ENCODE results near the gene CDRT4. TPM values are rescaled to one million over a fixed set of nuclear protein-coding genes. Genes with fewer than 3 reads are reported as not detected.

Gene CDRT4
- total and polyA plus RNA-seq, 2 donors (not counting 3 experiments of a cell fraction or from before 2014, with no cell fraction given): 11.5 to 13.6 TPM

GRCh38 chr17:15482476-15482875 is 15.1 kb upstream of the CDRT4 start:
- dilution Hi-C loops (cut with MboI; ENCODE audit: extremely low pct_ligation_motif_present, low sequenced_read_pairs): no loop called here

GRCh38 chr17:15481481-15481880 is 14.1 kb upstream of the CDRT4 start:
- FAIRE-seq: no peak
- Histone ChIP-seq H2AFZ (ENCODE audit: low read depth, low read length) (no peak overlapping the region), H4K20me1 (replicated peaks; ENCODE audit: control insufficient read depth, extremely low read depth, insufficient read depth, low read length) (no peaks in the 10 kb centered on the region), H3K9me1 (replicated peaks; ENCODE audit: control insufficient read depth, extremely low read depth, insufficient read depth, low read length) (no peaks in the 10 kb centered on the region), H3K4me3 (replicated peaks in 1 of 3; ENCODE audit: insufficient read depth in 1 of 3, low read depth in 1 of 3, low read length in 3 of 3) (no peak overlapping the region), H3K4me1 (ENCODE audit: control insufficient read depth, extremely low read depth, insufficient read depth, low read length) (peaks cover 22% of the 10 kb centered on the region), H3K27me3 (ENCODE audit: control insufficient read depth in 2 of 2, insufficient read depth in 2 of 2, low read length in 2 of 2) (no peaks in the 10 kb centered on the region), H3K36me3 (ENCODE audit: control insufficient read depth in 2 of 2, extremely low read depth in 1 of 2, insufficient read depth in 2 of 2, low read length in 2 of 2) (peaks cover 0 to 4% of the 10 kb centered on the region in 2 experiments), H3K27ac (ENCODE audit: insufficient read depth, low read depth, low read length) (no peak overlapping the region), H3K4me2 (ENCODE audit: insufficient read depth, low read length) (no peak overlapping the region), H3K79me2 (ENCODE audit: control insufficient read depth, insufficient read depth, low read length) (no peaks in the 10 kb centered on the region), H3K9ac (replicated peaks; ENCODE audit: extremely low read depth, insufficient read depth, low read length) (no peak overlapping the region), H3K9me3 (replicated peaks; ENCODE audit: control insufficient read depth, insufficient read depth, low read length) (no peaks in the 10 kb centered on the region)
- dilution Hi-C loops (cut with MboI; ENCODE audit: extremely low pct_ligation_motif_present, low sequenced_read_pairs) (no loop called here), intact Hi-C loops (cut with micrococcal nuclease) (no loop called here)
- no peak for TF ChIP-seq MYC (IDR thresholded peaks at IDR 0.05; ENCODE audit: low read depth, low read length)
- no peak for TF ChIP-seq POLR2A (IDR thresholded peaks at IDR 0.05; ENCODE audit: low read depth, low read length)
- TF ChIP-seq FOS (IDR thresholded peaks at IDR 0.05; ENCODE audit: borderline replicate concordance, insufficient read depth, low read length): no peak
- no peak for TF ChIP-seq GATA2 (IDR thresholded peaks at IDR 0.05; ENCODE audit: insufficient read depth, insufficient read length, low read depth, low read length)
- TF ChIP-seq CTCF (IDR thresholded peaks at IDR 0.05; ENCODE audit: extremely low read depth in 1 of 2, insufficient read depth in 1 of 2, low read depth in 1 of 2, low read length in 2 of 2): no peak
- TF ChIP-seq POLR2AphosphoS5 (IDR thresholded peaks at IDR 0.05; ENCODE audit: insufficient read depth, low read depth, low read length): no peak
- no peak for TF ChIP-seq JUN (IDR thresholded peaks at IDR 0.05; ENCODE audit: borderline replicate concordance, insufficient read depth, insufficient read length, low read depth)
- no peak for TF ChIP-seq MAX (IDR thresholded peaks at IDR 0.05; ENCODE audit: insufficient read depth, insufficient read length)
- TF ChIP-seq EZH2 (IDR thresholded peaks at IDR 0.05; ENCODE audit: borderline replicate concordance, low read depth, low read length, severe bottlenecking): no peak
- BruUV-seq (replicated peaks): no TSS peak
- no peak for DNase-seq (ENCODE audit: low read depth, low spot score)
- POLR2A ChIA-PET: no interaction called here
- CTCF ChIA-PET: interaction anchor here (1.0 to 4.2 kb wide), 2 partner anchors 11 to 22 kb away, joined by 3 to 33 read pairs; no protein-coding TSS in a partner anchor

More at GRCh38 chr17:15482476-15482875, 15.1 kb upstream of the CDRT4 start:
- H3K4me1 ChIP-seq (ENCODE audit: control insufficient read depth, extremely low read depth, insufficient read depth, low read length): peaks cover 22% of the 10 kb centered on the region
- H2AFZ ChIP-seq (ENCODE audit: low read depth, low read length): no peak overlapping the region
- FAIRE-seq: no peak
- H3K79me2 ChIP-seq (ENCODE audit: control insufficient read depth, insufficient read depth, low read length): no peaks in the 10 kb centered on the region
- H3K9ac ChIP-seq (replicated peaks; ENCODE audit: extremely low read depth, insufficient read depth, low read length): no peak overlapping the region
- POLR2A ChIA-PET: no interaction called here
- H3K9me1 ChIP-seq (replicated peaks; ENCODE audit: control insufficient read depth, extremely low read depth, insufficient read depth, low read length): no peaks in the 10 kb centered on the region
- no peaks in the 10 kb centered on the region for H3K9me3 ChIP-seq (replicated peaks; ENCODE audit: control insufficient read depth, insufficient read depth, low read length)
- H3K4me3 ChIP-seq (replicated peaks in 1 of 3; ENCODE audit: insufficient read depth in 1 of 3, low read depth in 1 of 3, low read length in 3 of 3): no peak overlapping the region
- no peak overlapping the region for H3K4me2 ChIP-seq (ENCODE audit: insufficient read depth, low read length)
- no TSS peak for BruUV-seq (replicated peaks)
- H3K27ac ChIP-seq (ENCODE audit: insufficient read depth, low read depth, low read length): no peak overlapping the region
- no peaks in the 10 kb centered on the region for H4K20me1 ChIP-seq (replicated peaks; ENCODE audit: control insufficient read depth, extremely low read depth, insufficient read depth, low read length)
- no peak for DNase-seq (ENCODE audit: low read depth, low spot score)
- CTCF ChIA-PET: interaction anchor here (1.2 to 4.2 kb wide), 2 partner anchors 20 to 21 kb away, joined by 4 to 33 read pairs; no protein-coding TSS in a partner anchor
- TF ChIP-seq EZH2 (IDR thresholded peaks at IDR 0.05; ENCODE audit: borderline replicate concordance, low read depth, low read length, severe bottlenecking) (no peak), MYC (IDR thresholded peaks at IDR 0.05; ENCODE audit: low read depth, low read length) (no peak), MAX (IDR thresholded peaks at IDR 0.05; ENCODE audit: insufficient read depth, insufficient read length) (no peak)
- intact Hi-C loops (cut with micrococcal nuclease): no loop called here
- no peaks in the 10 kb centered on the region for H3K27me3 ChIP-seq (ENCODE audit: control insufficient read depth in 2 of 2, insufficient read depth in 2 of 2, low read length in 2 of 2)
- peaks cover 0 to 4% of the 10 kb centered on the region in 2 experiments for H3K36me3 ChIP-seq (ENCODE audit: control insufficient read depth in 2 of 2, extremely low read depth in 1 of 2, insufficient read depth in 2 of 2, low read length in 2 of 2)

Measured in endothelial cell of umbilical vein (primary cell).